Keratinocyte (primary cell): ENCODE measurements around the gene GPSM1. TPM values are rescaled to one million over a fixed set of nuclear protein-coding genes. Genes with fewer than 3 reads are reported as not detected.

Experiments
- DNase-seq: peaks from one replicate; pipeline ENCODE4 v3.0.0-alpha.2; 2011; ENCODE audit warnings: low read depth, missing footprints, low spot score
- FAIRE-seq: peaks from 2 replicates; lab custom pipeline; 2011; peaks lifted over from hg19 to GRCh38; lab: Jason Lieb, UNC
- H2AFZ ChIP-seq: 2 replicates; pipeline ENCODE4 v1.6.0; 2012; ENCODE audit warnings: low read length, control low read depth, inconsistent platforms; ENCODE audit not compliant: control insufficient read depth
- H3K27ac ChIP-seq: 2 replicates; pipeline ENCODE4 v1.5.1; 2011; ENCODE audit warnings: low read length; ENCODE audit not compliant: control insufficient read depth, insufficient read depth
- H3K27me3 ChIP-seq: 3 replicates; pipeline ENCODE4 v1.6.0; 2011; ENCODE audit warnings: low read length; ENCODE audit not compliant: control insufficient read depth, insufficient read depth; ENCODE audit errors: extremely low read depth
- H3K36me3 ChIP-seq, 2 experiments: 2 replicates in 1 of 2; 3 replicates in 1 of 2; pipeline ENCODE4 v1.5.1; 2011; ENCODE audit warnings: low read length in 2 of 2, mild to moderate bottlenecking in 1 of 2; ENCODE audit not compliant: control insufficient read depth in 2 of 2, insufficient read depth in 2 of 2; ENCODE audit errors: extremely low read depth in 1 of 2
- H3K4me1 ChIP-seq: 3 replicates; pipeline ENCODE4 v1.5.1; 2011; ENCODE audit warnings: low read length; ENCODE audit not compliant: control insufficient read depth, insufficient read depth; ENCODE audit errors: extremely low read depth
- H3K4me2 ChIP-seq: 3 replicates; pipeline ENCODE4 v1.6.0; 2011; ENCODE audit warnings: low read depth, low read length; ENCODE audit not compliant: control insufficient read depth, insufficient read depth; ENCODE audit errors: extremely low read depth
- H3K4me3 ChIP-seq, 3 experiments: fragments of 200-600 bp in 1 of 3; sonication (generic) in 1 of 3; 2 replicates in 2 of 3; 3 replicates in 1 of 3; pipeline ENCODE4 v1.5.1; 2011 to 2016; ENCODE audit warnings: low read length in 3 of 3, mild to moderate bottlenecking in 3 of 3, control low read depth in 2 of 3, inconsistent platforms in 1 of 3, low read depth in 1 of 3, mixed read lengths in 1 of 3, mixed run types in 1 of 3, moderate library complexity in 1 of 3; ENCODE audit not compliant: control insufficient read depth in 2 of 3, insufficient read depth in 2 of 3; ENCODE audit errors: extremely low read depth in 1 of 3
- H3K79me2 ChIP-seq: 2 replicates; pipeline ENCODE4 v1.6.0; 2012; ENCODE audit warnings: low read length; ENCODE audit not compliant: control insufficient read depth, insufficient read depth
- H3K9ac ChIP-seq: 3 replicates; pipeline ENCODE4 v1.6.0; 2011; ENCODE audit warnings: low read length; ENCODE audit not compliant: control insufficient read depth, insufficient read depth; ENCODE audit errors: extremely low read depth
- H3K9me1 ChIP-seq: 3 replicates; pipeline ENCODE4 v1.6.0; 2011; ENCODE audit warnings: low read length; ENCODE audit not compliant: control insufficient read depth, insufficient read depth; ENCODE audit errors: extremely low read depth
- H3K9me3 ChIP-seq: 2 replicates; pipeline ENCODE4 v1.5.1; 2012; ENCODE audit warnings: low read depth, low read length; ENCODE audit not compliant: control insufficient read depth
- H4K20me1 ChIP-seq: 3 replicates; pipeline ENCODE4 v1.6.0; 2011; ENCODE audit warnings: low read length; ENCODE audit not compliant: control insufficient read depth, insufficient read depth; ENCODE audit errors: extremely low read depth
- EZH2 ChIP-seq: IDR thresholded peaks from one replicate; pipeline ENCODE4 v1.6.1; 2012; ENCODE audit warnings: inconsistent platforms, mild to moderate bottlenecking, low read length, moderate library complexity
- dilution Hi-C: fragments of 300-500 bp; cut with MboI; formaldehyde crosslinking; loops from one replicate; pipeline ENCODE4 v1.7.0; 2020; ENCODE audit warnings: low sequenced_read_pairs; ENCODE audit not compliant: extremely low pct_ligation_motif_present
- polyA plus RNA-seq, 5 experiments: library from polyadenylated mRNA; depleted of rRNA in 3 of 5; stranded (reverse) in 3 of 5; stranded (forward) in 1 of 5; unstranded in 1 of 5; fragments of >200 nt; gene quantifications; 1 replicate in 1 of 5; 2 replicates in 3 of 5; 3 replicates in 1 of 5; pipeline versions ENCODE4 v1.2.1 to v1.2.3, GENCODE V29; 2011 to 2012; ENCODE audit warnings: missing spikeins in 2 of 5, low read depth in 1 of 5, low replicate concordance in 1 of 5
- TF ChIP-seq, protein P1 (sequence below), 3 experiments: IDR thresholded peaks in 1 of 3; conservative IDR thresholded peaks in 1 of 3; optimal IDR thresholded peaks in 1 of 3; 2 replicates in 2 of 3; 3 replicates in 1 of 3; pipeline versions ENCODE3 to v1.5.1; 2011; ENCODE audit warnings: low read length in 3 of 3, mild to moderate bottlenecking in 3 of 3, moderate library complexity in 2 of 3, control low read depth in 1 of 3, inconsistent platforms in 1 of 3; ENCODE audit not compliant: insufficient read depth in 2 of 3; ENCODE audit errors: extremely low read depth in 1 of 3

The GPSM1 gene
- polyA plus RNA-seq, 1 donor (not counting 4 experiments of a cell fraction or from before 2014, with no cell fraction given), result 2.5 TPM

DNA sequence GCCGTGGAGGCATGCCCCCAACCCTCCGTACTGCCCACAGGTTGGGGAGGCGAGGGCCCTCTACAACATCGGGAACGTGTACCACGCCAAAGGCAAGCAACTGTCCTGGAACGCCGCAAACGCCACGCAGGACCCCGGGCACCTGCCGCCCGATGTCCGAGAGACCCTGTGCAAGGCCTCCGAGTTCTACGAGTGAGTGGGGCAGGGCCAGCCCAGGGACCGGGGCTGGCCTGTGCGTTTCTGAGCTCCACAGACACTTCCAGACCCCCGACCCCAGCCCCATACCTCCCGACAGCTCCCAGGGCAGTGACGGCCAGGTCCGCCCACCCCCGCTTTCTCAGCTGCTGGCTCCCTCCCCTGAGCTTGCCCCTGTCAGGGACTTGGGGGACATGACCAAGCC, 9.5 kb downstream of the GPSM1 start:
- TF ChIP-seq, protein P1, sequence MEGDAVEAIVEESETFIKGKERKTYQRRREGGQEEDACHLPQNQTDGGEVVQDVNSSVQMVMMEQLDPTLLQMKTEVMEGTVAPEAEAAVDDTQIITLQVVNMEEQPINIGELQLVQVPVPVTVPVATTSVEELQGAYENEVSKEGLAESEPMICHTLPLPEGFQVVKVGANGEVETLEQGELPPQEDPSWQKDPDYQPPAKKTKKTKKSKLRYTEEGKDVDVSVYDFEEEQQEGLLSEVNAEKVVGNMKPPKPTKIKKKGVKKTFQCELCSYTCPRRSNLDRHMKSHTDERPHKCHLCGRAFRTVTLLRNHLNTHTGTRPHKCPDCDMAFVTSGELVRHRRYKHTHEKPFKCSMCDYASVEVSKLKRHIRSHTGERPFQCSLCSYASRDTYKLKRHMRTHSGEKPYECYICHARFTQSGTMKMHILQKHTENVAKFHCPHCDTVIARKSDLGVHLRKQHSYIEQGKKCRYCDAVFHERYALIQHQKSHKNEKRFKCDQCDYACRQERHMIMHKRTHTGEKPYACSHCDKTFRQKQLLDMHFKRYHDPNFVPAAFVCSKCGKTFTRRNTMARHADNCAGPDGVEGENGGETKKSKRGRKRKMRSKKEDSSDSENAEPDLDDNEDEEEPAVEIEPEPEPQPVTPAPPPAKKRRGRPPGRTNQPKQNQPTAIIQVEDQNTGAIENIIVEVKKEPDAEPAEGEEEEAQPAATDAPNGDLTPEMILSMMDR (optimal IDR thresholded peaks at IDR 0.05 in 1 of 3, IDR thresholded peaks at IDR 0.05 in 1 of 3, conservative IDR thresholded peaks at IDR 0.05 in 1 of 3; ENCODE audit: extremely low read depth in 1 of 3, insufficient read depth in 2 of 3, low read length in 3 of 3), result no peak
- TF ChIP-seq EZH2, result no peak
- peaks cover 0 to 3% of the 10 kb centered on the region in 2 experiments for H3K36me3 ChIP-seq
- H3K4me3 ChIP-seq, result no peak overlapping the region
- dilution Hi-C loops, result no loop called here
- no peak overlapping the region for H2AFZ ChIP-seq
- H3K9me3 ChIP-seq, result no peaks in the 10 kb centered on the region
- no peak overlapping the region for H3K9ac ChIP-seq
- H3K4me1 ChIP-seq, result no peaks in the 10 kb centered on the region
- H3K27ac ChIP-seq, result no peak overlapping the region
- no peaks in the 10 kb centered on the region for H3K9me1 ChIP-seq
- no peaks in the 10 kb centered on the region for H4K20me1 ChIP-seq
- H3K27me3 ChIP-seq, result peaks cover 1% of the 10 kb centered on the region
- DNase-seq, result no peak
- FAIRE-seq, result no peak
- H3K4me2 ChIP-seq, result no peak overlapping the region
- no peaks in the 10 kb centered on the region for H3K79me2 ChIP-seq

DNA sequence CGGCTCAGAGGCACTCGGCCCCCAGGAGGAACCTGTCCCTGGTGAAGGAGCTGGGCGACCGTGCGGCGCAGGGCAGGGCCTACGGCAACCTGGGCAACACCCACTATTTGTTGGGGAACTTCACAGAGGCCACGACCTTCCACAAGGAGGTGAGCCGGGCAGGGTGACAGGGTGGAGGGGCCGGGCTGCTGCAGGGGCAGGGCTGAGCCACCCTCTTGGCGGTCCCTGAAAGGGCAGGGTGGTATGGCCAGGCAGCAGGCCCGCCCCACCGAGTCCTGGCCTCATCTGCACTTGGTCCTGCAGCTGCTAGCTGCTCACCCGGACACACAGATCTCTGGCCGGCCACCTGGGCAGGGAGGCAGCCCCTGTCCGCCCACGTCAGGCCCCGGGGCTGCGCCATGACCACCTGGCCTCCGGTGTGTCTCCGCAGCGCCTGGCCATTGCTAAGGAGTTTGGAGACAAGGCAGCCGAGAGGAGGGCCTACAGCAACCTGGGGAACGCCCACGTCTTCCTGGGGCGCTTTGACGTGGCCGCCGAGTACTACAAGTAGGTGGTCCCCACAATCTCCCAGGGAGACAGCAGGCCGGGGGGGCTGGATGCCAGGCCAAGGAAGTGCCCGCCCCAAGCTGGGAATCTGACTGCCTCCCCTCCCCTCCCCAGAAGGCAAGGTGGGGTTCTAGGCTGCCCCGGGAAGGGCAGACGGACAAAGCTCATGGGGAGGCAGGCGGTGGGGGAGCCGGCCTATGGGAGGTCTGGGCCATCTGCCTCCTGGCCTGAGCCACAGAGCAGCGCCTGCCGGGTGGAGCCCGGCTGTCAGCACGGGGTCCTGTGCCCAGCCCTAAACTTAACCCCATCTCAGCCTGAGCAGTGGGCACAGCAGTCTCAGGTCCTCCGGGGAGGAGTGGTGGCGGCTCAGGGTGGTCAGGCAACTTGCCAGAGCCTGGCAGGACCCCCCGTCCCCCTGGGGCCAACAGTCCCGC, 10.4 kb downstream of the GPSM1 start:
- no peak for FAIRE-seq
- no peak overlapping the region for H3K4me3 ChIP-seq
- H3K4me1 ChIP-seq, result peaks cover under 1% of the 10 kb centered on the region
- H3K9ac ChIP-seq, result no peak overlapping the region
- H3K27me3 ChIP-seq, result peaks cover 4% of the 10 kb centered on the region
- H4K20me1 ChIP-seq, result no peaks in the 10 kb centered on the region
- no peaks in the 10 kb centered on the region for H3K9me1 ChIP-seq
- no peaks in the 10 kb centered on the region for H3K79me2 ChIP-seq
- dilution Hi-C loops, result no loop called here
- H3K36me3 ChIP-seq, result peaks cover 0 to 3% of the 10 kb centered on the region in 2 experiments
- no peak overlapping the region for H2AFZ ChIP-seq
- no peak overlapping the region for H3K4me2 ChIP-seq
- no peak for TF ChIP-seq EZH2
- H3K9me3 ChIP-seq, result no peaks in the 10 kb centered on the region
- DNase-seq, result no peak
- H3K27ac ChIP-seq, result no peak overlapping the region
